Smooth muscle cell (in vitro differentiated cells): Measurements from ENCODE around the gene INSIG1. TPM values are rescaled to one million over a fixed set of nuclear protein-coding genes. Genes with fewer than 3 reads are reported as not detected.

Experiments
- DNase-seq: peaks from one replicate; lab custom pipeline; 2025; ENCODE audit not compliant: unreplicated experiment; lab: John Stamatoyannopoulos, UW
- H2AFZ ChIP-seq: fragments of 200-600 bp; sonication (generic); 2 replicates; pipeline ENCODE4 v1.6.0; 2016; ENCODE audit warnings: antibody characterized with exemption, low read depth, mild to moderate bottlenecking
- H3F3A ChIP-seq: fragments of 200-600 bp; sonication (generic); 2 replicates; pipeline ENCODE4 v1.6.0; 2017; ENCODE audit warnings: antibody characterized with exemption, low read depth
- H3K27ac ChIP-seq: fragments of 200-600 bp; sonication (generic); 2 replicates; pipeline ENCODE4 v1.5.1; 2016; ENCODE audit warnings: low read depth, mild to moderate bottlenecking
- H3K27me3 ChIP-seq: fragments of 200-600 bp; sonication (generic); 2 replicates; pipeline ENCODE4 v1.6.1; 2016; ENCODE audit warnings: low read depth, mild to moderate bottlenecking
- H3K36me3 ChIP-seq: fragments of 200-600 bp; sonication (generic); 2 replicates; pipeline ENCODE4 v1.5.1; 2016; ENCODE audit warnings: low read depth
- H3K4me1 ChIP-seq: fragments of 200-600 bp; sonication (generic); 2 replicates; pipeline ENCODE4 v1.5.1; 2016; ENCODE audit warnings: low read depth
- H3K4me2 ChIP-seq: fragments of 200-600 bp; sonication (generic); 2 replicates; pipeline ENCODE4 v1.6.0; 2016; ENCODE audit warnings: mild to moderate bottlenecking
- H3K4me3 ChIP-seq: fragments of 200-600 bp; sonication (generic); 2 replicates; pipeline ENCODE4 v1.5.1; 2016; ENCODE audit warnings: mild to moderate bottlenecking
- H3K79me2 ChIP-seq: fragments of 200-600 bp; sonication (generic); 2 replicates; pipeline ENCODE4 v1.6.0; 2016; ENCODE audit warnings: low read depth, mild to moderate bottlenecking
- H3K9ac ChIP-seq: fragments of 200-600 bp; sonication (generic); 2 replicates; pipeline ENCODE4 v1.6.0; 2016; ENCODE audit warnings: low read depth
- H3K9me3 ChIP-seq: fragments of 200-600 bp; sonication (generic); replicated peaks from 2 replicates; pipeline ENCODE4 v1.5.1; 2016; ENCODE audit warnings: low read depth
- H4K20me1 ChIP-seq: fragments of 200-600 bp; sonication (generic); 2 replicates; pipeline ENCODE4 v1.6.0; 2016; ENCODE audit warnings: low read depth
- CTCF ChIP-seq: fragments of 200-600 bp; sonication (generic); IDR thresholded peaks from 2 replicates; pipeline ENCODE4 v1.5.1; 2017; ENCODE audit warnings: borderline replicate concordance, mild to moderate bottlenecking, antibody characterized with exemption; ENCODE audit not compliant: insufficient read depth, poor library complexity, severe bottlenecking
- WGBS: methylation state at CpG from one replicate; pipeline ENCODE4 v1.1.7; 2016; ENCODE audit warnings: low lambda C conversion rate; 5-methylcytosine and 5-hydroxymethylcytosine counted together
- polyA plus RNA-seq: library from polyadenylated mRNA; unstranded; fragments of >200 nt; fragmentation: Nextera tagmentation; extraction: Ambion mirVana; gene quantifications from 2 replicates; pipeline ENCODE4 v1.2.1, GENCODE V29; 2016
- total RNA-seq: library from RNA; depleted of rRNA; stranded (reverse); fragments of >200 nt; gene quantifications from 2 replicates; pipeline ENCODE4 v1.2.3, GENCODE V29; 2014

The INSIG1 gene
- total and polyA plus RNA-seq, 2 experiments from 2014 or later = 277 to 302 TPM

GRCh38 chr7:155278921-155279320, 18.8 kb upstream of the INSIG1 start:
- H3K4me2 ChIP-seq = no peak overlapping the region
- 93% methylated on average over 9 of the region's 9 CpGs for WGBS

GRCh38 chr7:155279787-155280445, 17.8 kb upstream of the INSIG1 start:
- Histone ChIP-seq H3K27me3 (no peaks in the 10 kb centered on the region), H4K20me1 (no peaks in the 10 kb centered on the region), H3K79me2 (no peaks in the 10 kb centered on the region), H3K27ac (no peak overlapping the region), H3K4me1 (no peaks in the 10 kb centered on the region), H3K4me3 (no peak overlapping the region), H3K9me3 (no peaks in the 10 kb centered on the region), H3F3A (no peaks in the 10 kb centered on the region), H2AFZ (no peak overlapping the region), H3K36me3 (no peaks in the 10 kb centered on the region), H3K9ac (no peak overlapping the region), H3K4me2 (no peak overlapping the region)
- DNase-seq = no peak
- no peak for TF ChIP-seq CTCF
- 96% methylated on average over 14 of the region's 14 CpGs for WGBS

More at GRCh38 chr7:155278921-155279320, 18.8 kb upstream of the INSIG1 start:
- Histone ChIP-seq H3K9ac (no peak overlapping the region), H2AFZ (no peak overlapping the region), H3K27ac (no peak overlapping the region), H4K20me1 (no peaks in the 10 kb centered on the region), H3K9me3 (no peaks in the 10 kb centered on the region), H3K36me3 (no peaks in the 10 kb centered on the region), H3K27me3 (no peaks in the 10 kb centered on the region), H3K4me3 (no peak overlapping the region), H3K4me1 (no peaks in the 10 kb centered on the region), H3K79me2 (no peaks in the 10 kb centered on the region), H3F3A (no peaks in the 10 kb centered on the region)
- TF ChIP-seq CTCF = no peak
- no peak for DNase-seq

GRCh38 chr7:155280446-155281397, 17.0 kb upstream of the INSIG1 start:
- Histone ChIP-seq H4K20me1 (no peaks in the 10 kb centered on the region), H3K9ac (no peak overlapping the region), H3K9me3 (no peaks in the 10 kb centered on the region), H3K27me3 (no peaks in the 10 kb centered on the region), H3F3A (no peaks in the 10 kb centered on the region), H3K36me3 (no peaks in the 10 kb centered on the region), H3K27ac (no peak overlapping the region), H3K4me2 (no peak overlapping the region), H3K4me1 (no peaks in the 10 kb centered on the region), H3K79me2 (no peaks in the 10 kb centered on the region), H2AFZ (no peak overlapping the region), H3K4me3 (no peak overlapping the region)
- TF ChIP-seq CTCF = no peak
- no peak for DNase-seq
- 89% methylated on average over 13 of the region's 13 CpGs for WGBS
